ENCODE measurements around the gene HOXA2.

HOXA2 gene

DNA sequence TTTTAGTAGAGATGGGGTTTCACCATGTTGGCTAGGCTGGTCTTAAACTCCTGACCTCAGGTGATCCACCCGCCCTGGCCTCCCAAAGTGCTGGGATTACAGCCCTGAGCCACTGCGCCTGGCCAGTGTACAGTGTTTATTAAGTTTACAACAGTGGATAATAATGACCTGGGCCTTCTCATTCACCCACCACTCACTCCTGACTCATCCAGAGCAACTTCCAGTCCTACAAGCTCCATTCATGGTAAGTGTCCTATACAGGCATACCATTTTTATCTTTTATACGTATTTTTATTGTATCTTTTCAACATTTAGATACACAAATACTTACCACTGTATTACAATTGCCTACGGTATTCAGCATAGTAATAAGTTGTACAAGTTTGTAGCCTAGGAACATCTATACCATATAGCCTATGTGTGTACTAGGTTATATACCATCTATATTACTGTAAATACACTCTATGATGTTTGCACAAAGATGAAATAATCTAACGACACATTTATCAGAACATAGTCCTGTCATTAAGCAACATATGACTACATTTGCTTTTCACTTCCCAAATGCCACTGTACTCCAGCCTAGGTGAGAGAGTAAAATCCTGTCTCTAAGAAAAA is 23.8 kb downstream of the HOXA2 start:
- no peak for DNase-seq (ENCODE audit: low read depth in 3 of 3)

DNA sequence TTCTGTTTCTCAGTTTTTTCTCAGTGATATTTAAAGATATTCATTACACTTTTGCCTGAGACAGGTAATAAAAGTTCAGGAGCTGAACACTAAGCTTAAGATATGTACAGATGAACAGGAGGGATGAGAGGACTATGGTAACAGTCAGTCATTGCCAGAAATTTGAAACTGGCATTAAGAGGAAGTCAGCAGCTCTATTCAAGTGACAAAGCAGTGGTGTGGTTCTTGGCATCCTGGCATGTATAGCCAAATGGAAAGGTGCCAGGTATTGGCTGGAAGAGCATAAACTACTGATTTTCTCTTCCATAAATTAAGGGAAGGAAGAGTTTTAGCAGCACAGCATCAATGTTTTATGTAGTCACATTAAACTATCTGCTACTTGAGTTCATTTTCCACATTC is 29.4 kb downstream of the HOXA2 start:
- DNase-seq (ENCODE audit: low read depth in 3 of 3), result no peak

DNA sequence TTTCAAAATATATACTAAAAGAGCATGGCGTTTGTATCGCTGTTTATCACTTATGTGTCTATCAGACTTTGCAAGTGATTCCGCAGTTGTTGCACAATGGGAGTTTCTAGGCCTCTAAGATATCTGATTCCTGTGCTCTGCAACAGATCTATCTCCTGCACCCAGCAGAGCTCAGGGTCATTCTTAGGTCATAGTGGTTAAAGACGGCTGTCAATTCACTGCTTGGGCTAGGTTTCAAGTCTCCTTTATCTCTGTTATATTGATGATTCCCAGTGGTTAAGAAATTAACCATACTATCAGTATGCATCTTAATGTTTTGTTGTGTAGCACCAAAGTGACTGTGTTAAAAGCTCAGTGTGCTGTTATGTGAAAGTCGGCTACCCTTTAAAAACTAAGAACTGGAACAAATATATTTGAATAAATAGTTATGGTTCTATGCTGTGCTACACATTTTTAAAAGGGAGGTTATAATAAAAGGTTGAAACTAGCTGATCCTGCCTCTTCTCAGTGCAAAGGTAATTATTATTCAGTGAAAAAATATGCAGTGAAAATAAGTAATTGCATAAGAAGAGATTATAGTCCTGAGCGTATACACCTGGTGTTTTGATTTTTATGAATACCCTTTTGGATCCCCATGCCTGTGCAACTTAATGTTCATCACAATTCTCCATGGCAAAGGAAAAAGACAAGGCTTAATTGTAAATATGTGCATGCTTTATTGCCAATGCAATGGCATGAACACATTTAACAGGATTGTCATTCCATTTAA is 30.7 kb downstream of the HOXA2 start:
- no peak for DNase-seq (ENCODE audit: low read depth in 3 of 3)

DNA sequence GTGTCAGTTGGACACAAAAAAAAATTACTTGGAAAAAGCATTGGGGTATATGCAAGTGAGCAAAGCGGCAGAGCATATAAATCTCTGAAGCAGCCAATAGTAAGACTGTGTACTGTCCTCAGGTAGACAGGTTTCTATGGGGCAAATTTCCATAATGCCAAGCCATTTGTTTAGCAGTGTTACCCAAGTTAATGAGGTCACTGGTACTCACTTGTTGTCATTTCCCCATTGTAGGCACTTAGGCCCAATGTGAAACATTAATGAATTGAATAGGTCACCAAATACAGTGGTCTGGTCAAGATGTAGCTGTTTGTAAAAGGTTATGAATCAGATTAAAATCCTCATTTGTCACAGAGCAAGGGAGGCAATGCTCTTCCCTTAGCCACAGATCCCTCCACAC is 34.2 kb downstream of the HOXA2 start:
- no peak for DNase-seq (ENCODE audit: low read depth in 3 of 3)

DNA sequence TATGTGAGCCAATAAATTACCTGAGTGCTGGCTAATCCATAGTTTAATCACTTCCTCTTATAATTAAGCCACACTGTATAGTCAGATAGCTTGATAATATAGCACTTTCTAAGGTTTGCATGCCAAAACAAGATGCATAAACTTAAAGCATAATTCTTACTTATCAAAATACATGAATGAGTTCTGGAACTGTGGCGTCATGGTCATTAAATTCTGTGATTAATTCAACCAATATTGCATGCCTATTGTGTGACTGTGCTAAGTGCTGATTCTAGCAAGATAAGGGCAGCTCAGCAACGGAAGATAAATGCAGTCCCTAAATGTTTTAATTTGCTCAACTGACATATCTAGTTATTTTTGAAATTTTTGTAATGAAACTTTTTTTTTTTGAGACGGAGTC is 36.3 kb downstream of the HOXA2 start:
- DNase-seq (ENCODE audit: low read depth in 3 of 3), result no peak

DNA sequence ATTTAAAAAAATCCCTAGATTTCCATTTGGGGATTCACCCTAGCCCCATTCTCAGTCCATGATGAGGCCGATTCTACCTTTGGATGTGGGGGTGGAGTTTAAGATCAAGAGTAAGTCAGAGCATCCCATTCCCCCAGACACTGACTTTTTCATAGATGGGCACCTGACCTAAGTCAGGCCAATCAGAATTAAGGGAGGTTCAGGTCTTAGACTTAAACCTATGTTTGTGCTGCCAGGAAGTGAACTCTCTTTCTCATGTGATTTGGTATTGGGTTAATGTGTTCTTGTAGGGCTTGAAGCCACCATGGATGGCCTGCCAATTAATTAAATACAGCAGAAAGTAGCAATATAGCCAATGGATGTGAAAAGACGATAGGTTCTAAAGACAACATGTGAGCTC is 36.8 kb downstream of the HOXA2 start:
- no peak for DNase-seq (ENCODE audit: low read depth in 3 of 3)

DNA sequence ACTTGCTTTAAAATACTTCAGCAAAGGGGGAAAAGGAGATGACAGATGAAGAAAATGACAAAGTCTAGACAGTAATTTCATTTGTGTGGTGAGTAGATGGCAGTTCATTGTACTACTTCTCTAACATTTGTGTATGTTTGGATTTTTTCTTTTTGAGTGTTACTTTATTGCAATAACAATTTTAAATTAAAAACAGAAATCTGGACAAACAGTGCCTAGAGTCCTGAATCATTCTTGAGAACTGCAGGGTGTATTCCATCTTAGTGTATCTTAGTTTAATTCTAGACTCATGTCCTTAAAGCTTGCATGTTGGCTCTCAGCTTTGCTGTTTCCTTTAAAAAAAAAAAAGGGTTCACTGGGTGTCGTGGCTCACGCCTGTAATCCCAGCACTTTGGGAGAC is 37.8 kb downstream of the HOXA2 start:
- DNase-seq (ENCODE audit: low read depth in 3 of 3), result no peak

DNA sequence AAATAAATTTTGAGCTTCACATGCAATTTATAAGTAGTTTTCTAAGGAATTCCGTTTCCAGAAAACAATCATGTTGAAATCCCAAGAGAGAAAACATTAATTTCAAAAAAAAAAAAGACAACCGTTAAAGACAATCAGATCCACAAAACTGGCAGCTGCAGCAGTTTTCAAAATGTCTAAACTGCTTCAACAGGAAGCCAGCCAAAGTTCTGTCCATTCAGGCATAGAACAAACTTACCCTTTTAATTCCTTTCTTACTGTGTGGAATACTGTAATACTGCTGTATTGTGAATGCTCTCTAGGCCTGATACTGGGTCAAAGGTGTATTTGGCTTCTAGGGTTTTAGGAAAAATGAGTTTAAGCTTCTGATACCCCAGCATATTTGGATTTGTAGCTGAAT is 38.3 kb downstream of the HOXA2 start:
- no peak for DNase-seq (ENCODE audit: low read depth in 3 of 3)

DNA sequence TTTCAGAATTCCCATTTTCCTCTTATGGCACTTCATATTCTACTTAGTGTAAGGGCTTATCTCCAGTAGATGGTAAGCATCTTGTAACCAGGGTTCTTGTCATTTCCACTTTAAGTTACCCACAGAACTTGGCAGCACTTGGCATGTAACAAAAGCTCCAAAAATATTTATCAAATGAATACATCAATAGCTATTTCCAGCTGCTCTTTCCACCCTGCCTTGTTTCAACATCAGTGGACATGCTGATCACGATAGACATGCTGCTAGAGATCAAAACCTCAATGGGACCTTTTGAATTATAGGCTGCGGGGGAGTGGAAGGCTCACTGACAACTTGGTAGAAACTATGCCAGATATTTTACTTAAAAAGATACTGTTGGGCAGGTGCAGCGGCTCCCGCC is 39.5 kb downstream of the HOXA2 start:
- DNase-seq (ENCODE audit: low read depth in 3 of 3), result no peak

DNA sequence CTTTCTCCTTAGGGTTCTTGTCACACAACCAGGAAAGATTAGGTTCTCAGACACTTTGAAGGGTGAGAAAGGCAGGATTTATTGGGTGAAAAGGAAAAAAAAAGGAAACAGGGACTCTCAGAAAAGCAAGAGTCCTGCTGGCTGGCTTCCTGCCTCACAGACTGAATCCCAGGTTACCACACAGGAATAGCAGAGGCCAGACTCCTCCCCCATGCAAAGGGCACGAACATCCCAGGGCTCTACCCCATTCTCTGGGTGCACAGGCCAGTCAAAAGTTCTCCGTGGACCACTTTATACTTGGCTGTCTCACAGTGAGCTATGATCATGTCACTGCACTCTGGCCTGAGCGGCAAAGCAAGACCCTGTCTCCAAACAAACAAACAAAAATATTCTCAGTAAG is 49.3 kb downstream of the HOXA2 start:
- no peak for DNase-seq (ENCODE audit: low read depth in 3 of 3)

DNA sequence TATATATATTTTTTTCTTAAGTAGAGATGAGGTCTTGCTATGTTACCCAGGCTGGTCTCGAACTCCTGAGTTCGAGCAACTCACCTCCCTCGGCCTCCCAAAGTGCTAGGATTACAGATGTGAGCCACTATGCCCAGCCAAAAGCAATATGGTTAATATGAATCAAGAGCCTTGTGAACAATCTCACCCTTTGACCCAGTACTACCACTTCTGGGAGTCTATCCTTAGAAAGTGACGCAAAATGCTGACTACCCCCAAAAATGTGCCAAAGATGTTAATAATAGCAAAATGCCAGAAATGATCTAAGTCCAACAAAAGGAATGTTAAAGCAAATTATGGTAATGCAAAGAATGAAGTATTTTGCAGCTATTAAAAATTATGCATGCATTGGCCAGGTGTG is 51.0 kb downstream of the HOXA2 start:
- DNase-seq (ENCODE audit: low read depth in 3 of 3), result no peak
